HG03159 (cell line): Measurements from ENCODE around the gene RARRES2.
"Not testable (repeated sequence)": the region's sequence is repeated elsewhere in the genome, so short reads cannot be mapped to it uniquely, and the experiment has no call there.

Experiments used
- ATAC-seq: cut with Tn5 transposase; IDR thresholded peaks from one replicate; pipeline ENCODE4 v1.9.1; 2021; ENCODE audit warnings: mild to moderate bottlenecking, moderate library complexity; ENCODE audit not compliant: unreplicated experiment

Gene RARRES2

GRCh38 chr7:150341263-150342120, at the start of gene RARRES2:
TSS of gene RARRES2 (minus strand) at chr7:150341629. CDS start at chr7:150340609, 1,020 bp downstream.
- ATAC-seq: no peak

- no peak for ATAC-seq
These were observed 48.8 kb upstream of the RARRES2 start for GRCh38 chr7:150390205-150390604.

- no peak for ATAC-seq
These were observed 48.0 kb upstream of the RARRES2 start for GRCh38 chr7:150389532-150389816.

GRCh38 chr7:150388709-150389531, 47.5 kb upstream of the RARRES2 start:
- no peak for ATAC-seq

- ATAC-seq: no peak
These were observed 46.9 kb upstream of the RARRES2 start for GRCh38 chr7:150388306-150388705.

GRCh38 chr7:150385884-150386283, 44.5 kb upstream of the RARRES2 start:
- ATAC-seq: not testable (repeated sequence)

GRCh38 chr7:150385302-150385723, 43.9 kb upstream of the RARRES2 start:
- ATAC-seq: no peak

GRCh38 chr7:150384406-150385301, 43.2 kb upstream of the RARRES2 start:
- ATAC-seq: no peak

- ATAC-seq: no peak
These were observed 42.4 kb upstream of the RARRES2 start for GRCh38 chr7:150383710-150384397.

- no peak for ATAC-seq
These were observed 41.4 kb upstream of the RARRES2 start for GRCh38 chr7:150382844-150383225.

GRCh38 chr7:150382123-150382843, 40.9 kb upstream of the RARRES2 start:
- ATAC-seq: no peak

GRCh38 chr7:150381785-150382122, 40.3 kb upstream of the RARRES2 start:
- no peak for ATAC-seq

GRCh38 chr7:150381096-150381495, 39.7 kb upstream of the RARRES2 start:
- no peak for ATAC-seq

- ATAC-seq: peak; percentile 14
These were observed 39.0 kb upstream of the RARRES2 start for GRCh38 chr7:150380463-150380862.

- ATAC-seq: peak; percentile 24
These were observed 38.3 kb upstream of the RARRES2 start for GRCh38 chr7:150379441-150380379.

- peak; percentile 69 for ATAC-seq
These were observed 37.5 kb upstream of the RARRES2 start, which contains the start of gene ZNF775 for GRCh38 chr7:150378853-150379440. TSS of gene ZNF775 (plus strand) at chr7:150379330. CDS start at chr7:150388471, 9,141 bp downstream.

- no peak for ATAC-seq
These were observed 36.9 kb upstream of the RARRES2 start for GRCh38 chr7:150378115-150378852.

GRCh38 chr7:150377635-150378034, 36.2 kb upstream of the RARRES2 start:
- ATAC-seq: no peak
